HG03175 (cell line): ENCODE results near the gene CENPO.

Source experiments
- ATAC-seq: cut with Tn5 transposase; IDR thresholded peaks from one replicate; pipeline ENCODE4 v1.9.1; 2021; ENCODE audit warnings: mild to moderate bottlenecking, moderate library complexity; ENCODE audit not compliant: unreplicated experiment

Gene CENPO

GRCh38 chr2:24857746-24858145 is 64.5 kb downstream of the CENPO start:
- no peak for ATAC-seq

- ATAC-seq, result no peak
Observed at GRCh38 chr2:24858996-24859395, 65.8 kb downstream of the CENPO start.

GRCh38 chr2:24859968-24860600 is 66.9 kb downstream of the CENPO start:
- no peak for ATAC-seq

- ATAC-seq, result no peak
Observed at GRCh38 chr2:24860631-24861030, 67.4 kb downstream of the CENPO start.

GRCh38 chr2:24861500-24861899 is 68.3 kb downstream of the CENPO start:
- no peak for ATAC-seq

GRCh38 chr2:24863641-24864040 is 70.4 kb downstream of the CENPO start:
- ATAC-seq, result no peak

GRCh38 chr2:24866946-24867345 is 73.7 kb downstream of the CENPO start:
- no peak for ATAC-seq

GRCh38 chr2:24870440-24870839 is 77.2 kb downstream of the CENPO start:
- ATAC-seq, result no peak

- ATAC-seq, result no peak
Observed at GRCh38 chr2:24870891-24871705, 77.9 kb downstream of the CENPO start.

GRCh38 chr2:24871852-24872333 is 78.7 kb downstream of the CENPO start:
- no peak for ATAC-seq
